Activated naive CD8-positive, alpha-beta T cell treated with anti-CD3 and anti-CD28 coated beads for 36 hours (primary cell): ENCODE data around the gene TXNL4B. TPM values are rescaled to one million over a fixed set of nuclear protein-coding genes. Genes with fewer than 3 reads are reported as not detected.

Source experiments
- DNase-seq: peaks from one replicate; pipeline ENCODE4 v3.0.0; 2021
- H3K27ac Mint-ChIP-seq: one replicate; pipeline ENCODE4 v1.8.0; 2022; ENCODE audit warnings: mild to moderate bottlenecking, moderate library complexity, mixed read lengths
- H3K27me3 Mint-ChIP-seq: one replicate; pipeline ENCODE4 v1.8.0; 2022; ENCODE audit warnings: mild to moderate bottlenecking, mixed read lengths
- H3K36me3 Mint-ChIP-seq: one replicate; pipeline ENCODE4 v1.8.0; 2021; ENCODE audit warnings: mild to moderate bottlenecking, mixed read lengths
- H3K4me1 Mint-ChIP-seq: one replicate; pipeline ENCODE4 v1.8.0; 2021; ENCODE audit warnings: mixed read lengths
- H3K4me3 Mint-ChIP-seq: one replicate; pipeline ENCODE4 v1.8.0; 2022; ENCODE audit warnings: mild to moderate bottlenecking, moderate library complexity, mixed read lengths
- H3K9me3 Mint-ChIP-seq: one replicate; pipeline ENCODE4 v1.8.0; 2022; ENCODE audit warnings: mixed read lengths
- total RNA-seq, 2 experiments: library from RNA; stranded (reverse); gene quantifications; one replicate each; pipeline ENCODE4 v1.2.3, GENCODE V29; 2021

TXNL4B gene
- total RNA-seq, 2 experiments from 2014 or later: 26.7 to 31.1 TPM

GRCh38 chr16:72042157-72042660 is 51.2 kb downstream of the TXNL4B start:
- Mint-ChIP-seq H3K27ac (no peak overlapping the region), H3K4me1 (no peaks in the 10 kb centered on the region), H3K36me3 (peaks cover 14% of the 10 kb centered on the region), H3K4me3 (no peak overlapping the region), H3K9me3 (no peaks in the 10 kb centered on the region), H3K27me3 (no peaks in the 10 kb centered on the region)
- DNase-seq: no peak

DNA sequence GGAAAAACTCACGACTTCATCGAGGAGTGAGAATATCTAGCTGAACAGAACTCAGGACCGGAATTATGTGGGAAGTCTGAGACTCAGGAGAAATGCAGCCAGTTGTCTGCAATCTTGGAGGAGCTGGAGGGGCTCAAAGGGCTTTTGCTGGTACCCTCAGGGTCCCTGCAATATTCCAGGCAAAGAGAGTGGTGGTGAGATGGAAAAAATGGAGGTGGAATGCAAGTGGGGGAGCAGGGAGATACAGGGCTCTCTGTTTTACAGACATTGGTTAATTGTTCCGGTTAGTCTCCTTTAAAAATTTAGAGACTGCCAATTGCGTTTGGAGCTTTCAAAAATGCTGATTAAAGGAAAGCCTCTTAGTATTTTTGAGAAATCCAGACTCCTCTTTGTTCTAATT is 57.3 kb downstream of the TXNL4B start:
- Mint-ChIP-seq H3K27me3 (no peaks in the 10 kb centered on the region), H3K4me3 (no peak overlapping the region), H3K4me1 (no peaks in the 10 kb centered on the region), H3K9me3 (no peaks in the 10 kb centered on the region), H3K27ac (no peak overlapping the region), H3K36me3 (peaks cover 4% of the 10 kb centered on the region)
- DNase-seq: no peak

Other genes with a start within 250 kb of the TXNL4B start
- 10 to 100 TPM; 13.4 to 15.3 TPM for gene ATXN1L, start 247.6 kb downstream of the TXNL4B start, total RNA-seq
- 1 to 10 TPM; 4.0 to 6.1 TPM for gene ZNF821, start 209.4 kb downstream of the TXNL4B start, total RNA-seq
- 100 to 1,000 TPM; 158 to 163 TPM for gene IST1, start 198.1 kb downstream of the TXNL4B start, total RNA-seq
- gene PKD1L3, start 93.2 kb downstream of the TXNL4B start, total RNA-seq: under 1 TPM; 0.12 to 0.19 TPM
- 10 to 100 TPM; 25.4 to 25.8 TPM for gene DHODH, start 84.9 kb downstream of the TXNL4B start, total RNA-seq
- gene HP, start 39.1 kb downstream of the TXNL4B start, total RNA-seq: not detected
- gene HPR, start 30.4 kb downstream of the TXNL4B start, total RNA-seq: not detected
- gene DHX38, start 227 bp upstream of the TXNL4B start, total RNA-seq: 10 to 100 TPM; 80.5 to 85.1 TPM
- 1 to 10 TPM; 1.1 to 1.5 TPM for gene PMFBP1, start 78.5 kb upstream of the TXNL4B start, total RNA-seq